K562 (cell line): ENCODE results near the gene REEP2. TPM values are rescaled to one million over a fixed set of nuclear protein-coding genes. Genes with fewer than 3 reads are reported as not detected.

Experiments
- ARID2 ChIP-seq: fragments of 450-650 bp; IDR thresholded peaks from 2 replicates; pipeline ENCODE4 v1.6.1; 2017; ENCODE audit warnings: antibody characterized with exemption, mild to moderate bottlenecking
- ARID4B ChIP-seq: sonication (generic); formaldehyde crosslinking; IDR thresholded peaks from 2 replicates; pipeline ENCODE4 v1.8.0; 2022; ENCODE audit warnings: mild to moderate bottlenecking, missing genetic modification reagents
- CHD4 ChIP-seq: fragments of 200-600 bp; sonication (generic); IDR thresholded peaks from 3 replicates; pipeline ENCODE4 v1.6.1; 2012; ENCODE audit warnings: low read depth, mild to moderate bottlenecking, mixed read lengths, low read length, inconsistent platforms; ENCODE audit not compliant: insufficient read depth, insufficient replicate concordance, poor library complexity, severe bottlenecking
- ELK3 ChIP-seq: fragments of 450-650 bp; formaldehyde crosslinking; IDR thresholded peaks from 2 replicates; pipeline ENCODE4 v1.4.0; 2020; ENCODE audit warnings: mild to moderate bottlenecking
- EP300 ChIP-seq: IDR thresholded peaks from 2 replicates; pipeline ENCODE4 v1.6.1; 2012; ENCODE audit warnings: low read length, improper control_type of control experiment
- GTF2F1 ChIP-seq: IDR thresholded peaks from 2 replicates; pipeline ENCODE4 v1.6.1; 2011; ENCODE audit warnings: low read depth, low read length, improper control_type of control experiment
- KAT7 ChIP-seq: sonication (generic); formaldehyde crosslinking; IDR thresholded peaks from 2 replicates; pipeline ENCODE4 v1.8.0; 2022; ENCODE audit warnings: missing genetic modification reagents, mild to moderate bottlenecking, borderline replicate concordance
- KDM5B ChIP-seq: fragments of 200-600 bp; sonication (generic); IDR thresholded peaks from 2 replicates; pipeline ENCODE4 v1.6.1; 2012; ENCODE audit warnings: low read depth, mild to moderate bottlenecking, moderate library complexity, low read length, control low read depth, inconsistent platforms; ENCODE audit not compliant: insufficient replicate concordance
- MBD1 ChIP-seq: fragments of 250-450 bp; sonication (Bioruptor Pico); IDR thresholded peaks from 2 replicates; pipeline ENCODE4 v1.8.0; 2022; ENCODE audit warnings: inconsistent platforms
- MCM7 ChIP-seq, 2 experiments: fragments of 450-650 bp; IDR thresholded peaks; 2 replicates each; pipeline ENCODE4 v1.6.1; 2016 to 2018
- NFATC3 ChIP-seq: fragments of 450-650 bp; IDR thresholded peaks from 2 replicates; pipeline ENCODE4 v1.6.1; 2017; ENCODE audit warnings: mild to moderate bottlenecking
- POLR2A ChIP-seq: fragments of 450-650 bp; conservative IDR thresholded peaks from 2 replicates; pipeline ENCODE4 v1.6.1; 2016
- PTBP1 ChIP-seq: fragments of 200-400 bp; formaldehyde crosslinking; IDR thresholded peaks from 2 replicates; pipeline ENCODE4 v1.6.1; 2017; ENCODE audit warnings: low read depth, low read length
- SMAD1 ChIP-seq: fragments of 150-350 bp; IDR thresholded peaks from 2 replicates; pipeline ENCODE4 v1.6.1; 2014; ENCODE audit warnings: low read length, low read depth; ENCODE audit not compliant: partially characterized antibody
- TAF9B ChIP-seq: fragments of 450-650 bp; IDR thresholded peaks from 2 replicates; pipeline ENCODE4 v1.6.1; 2018; ENCODE audit warnings: mild to moderate bottlenecking; ENCODE audit not compliant: partially characterized antibody
- THRAP3 ChIP-seq: fragments of 450-650 bp; IDR thresholded peaks from 2 replicates; pipeline ENCODE4 v1.6.1; 2016; ENCODE audit warnings: mild to moderate bottlenecking, inconsistent platforms, borderline replicate concordance
- ZFP36 ChIP-seq: fragments of 150-350 bp; IDR thresholded peaks from 2 replicates; pipeline ENCODE4 v1.6.1; 2018; ENCODE audit warnings: low read length, low read depth; ENCODE audit not compliant: partially characterized antibody
- ZHX1 ChIP-seq: fragments of 150-350 bp; conservative IDR thresholded peaks from 2 replicates; pipeline ENCODE4 v1.6.1; 2014; ENCODE audit warnings: low read length
- ZNF175 ChIP-seq: fragments of 200-800 bp; sonication (Bioruptor generic); IDR thresholded peaks from 2 replicates; pipeline ENCODE4 v1.6.1; 2016; ENCODE audit warnings: low read depth, mild to moderate bottlenecking, missing genetic modification characterization, missing compliant biosample characterization
- ZNF354B ChIP-seq: fragments of 250-450 bp; sonication (Bioruptor Pico); IDR thresholded peaks from 2 replicates; pipeline ENCODE4 v1.4.0; 2020
- polyA plus RNA-seq, 8 experiments: library from polyadenylated mRNA; depleted of rRNA in 4 of 8; stranded (reverse) in 5 of 8; unstranded in 3 of 8; fragments of >200 nt; fragmentation: Nextera tagmentation in 2 of 8; fragmentation: Illumina TruSeq in 1 of 8; extraction: Ambion mirVana in 2 of 8; extraction: Trizol in 1 of 8; gene quantifications; 2 replicates each; pipeline versions ENCODE4 v1.2.1 to v1.2.3, GENCODE V29; 2011 to 2014; ENCODE audit warnings: inconsistent platforms in 1 of 8, missing spikeins in 1 of 8
- total RNA-seq, 7 experiments: library from RNA; depleted of rRNA in 6 of 7; stranded (reverse); fragments of >200 nt in 6 of 7; fragmentation: Illumina TruSeq in 2 of 7; extraction: Trizol in 2 of 7; gene quantifications; 2 replicates each; pipeline versions ENCODE4 v1.2.1 to v1.2.3, GENCODE V29; 2011 to 2021; ENCODE audit warnings: low replicate concordance in 1 of 7

The REEP2 gene
- total and polyA plus RNA-seq, 9 of the 15 experiments (the other 6 are each of a cell fraction or from before 2014, with no cell fraction given), result 0.03 to 1.1 (median 0.12) TPM; not detected in 1

GRCh38 chr5:138467711-138468132 is 28.9 kb downstream of the REEP2 start (continued):
- peak; percentile 93 for TF ChIP-seq SMAD1
- TF ChIP-seq KDM5B, result peak; percentile 27
- no peak for TF ChIP-seq ZNF354B (CRISPR knock-in tag)
- no peak; the same call in 1 of the 2 replicates for TF ChIP-seq NFATC3
- TF ChIP-seq THRAP3, result 0 out of 2 replicates have a peak, but pooled peaks have one; percentile 72
- TF ChIP-seq ARID4B (CRISPR knock-in tag), result no peak; the same call in 1 of the 2 replicates
- TF ChIP-seq ELK3 (CRISPR knock-in tag), result no peak
- no peak for TF ChIP-seq MBD1 (CRISPR knock-in tag)
- peak; percentile 35; the same call in 1 of the 2 replicates for TF ChIP-seq KAT7 (CRISPR knock-in tag)
- no peak for TF ChIP-seq EP300
- TF ChIP-seq MCM7 (IDR thresholded peaks at IDR 0.05), result no peak
- TF ChIP-seq POLR2A, result peak; percentile 96
- TF ChIP-seq GTF2F1, result peak; percentile 41; the same call in 1 of the 2 replicates
- no peak for TF ChIP-seq ZFP36
- no peak for TF ChIP-seq TAF9B
- no peak for TF ChIP-seq ZNF175 (CRISPR knock-in tag)
- peak; percentile 71 for TF ChIP-seq ARID2
- no peak for TF ChIP-seq CHD4
- TF ChIP-seq PTBP1, result no peak; the same call in 1 of the 2 replicates
- TF ChIP-seq ZHX1, result no peak
